Pancreas (tissue), 10 donors: ENCODE results near the gene RNF125. TPM values are rescaled to one million over a fixed set of nuclear protein-coding genes. Genes with fewer than 3 reads are reported as not detected.
A peak's percentile ranks its signal among the peaks of the same experiment; 100 is the strongest.

Source experiments
- ATAC-seq, 4 donors: fragments of 200-7000 bp; cut with Tn5 transposase; one replicate each; pipeline versions ENCODE4 v1.8.0 to v1.9.1; 2020; ENCODE audit warnings: mild to moderate bottlenecking in 4 of 4, moderate library complexity in 4 of 4
- DNase-seq, 6 donors: peaks; one replicate each; pipeline ENCODE4 v3.0.0-alpha.2; 2020
- FAIRE-seq: peaks from 2 replicates; lab custom pipeline; 2012; peaks lifted over from hg19 to GRCh38; lab: Jason Lieb, UNC
- H3K27ac ChIP-seq, 4 donors: fragments of 200-600 bp; sonication (generic); 1 replicate in 3 of 4; 2 replicates in 1 of 4; pipeline versions ENCODE4 v1.5.0 to v1.8.0; 2020
- H3K27me3 ChIP-seq, 4 donors: fragments of 200-600 bp; one replicate each; pipeline ENCODE4 v1.8.0; 2021
- H3K36me3 ChIP-seq, 3 donors: fragments of 200-600 bp; sonication (generic) in 1 of 3; one replicate each; pipeline versions ENCODE4 v1.5.0 to v1.8.0; 2020 to 2021
- H3K4me1 ChIP-seq, 3 donors: fragments of 200-600 bp; one replicate each; pipeline ENCODE4 v1.8.0; 2021
- H3K4me3 ChIP-seq, 4 donors: fragments of 200-600 bp; sonication (generic) in 2 of 4; one replicate each; pipeline versions ENCODE4 v1.5.0 to v1.8.0; 2020 to 2021
- H3K9me3 ChIP-seq, 4 donors: fragments of 200-600 bp; one replicate each; pipeline ENCODE4 v1.8.0; 2021
- CTCF ChIP-seq, 4 donors: fragments of 200-600 bp; sonication (generic) in 3 of 4; IDR thresholded peaks; one replicate each; pipeline versions ENCODE4 v1.5.0 to v1.8.0; 2021; ENCODE audit warnings: antibody characterized with exemption in 4 of 4
- WGBS, 2 donors: extraction: QIAGEN DNeasy Blood & Tissue Kit; methylation state at CpG; one replicate each; pipeline ENCODE4 v1.1.7; 2013; 5-methylcytosine and 5-hydroxymethylcytosine counted together
- intact Hi-C, 3 donors: fragments of 100-400 bp; cut with DNase I; formaldehyde crosslinking; loops; one replicate each; pipeline versions ENCODE4 v1.11.1 to v1.14.2; 2022
- polyA plus RNA-seq, 2 donors: library from polyadenylated mRNA; stranded (reverse); fragments of 200-250 nt; gene quantifications; one replicate each; pipeline ENCODE4 v1.2.3, GENCODE V29; 2013
- total RNA-seq, 6 donors: library from RNA; stranded (reverse); fragmentation: NEBNext Ultra II Directional in 4 of 6; extraction: Animal tissue kit (Norgen Biotek cat#: 25700) in 4 of 6; gene quantifications; one replicate each; pipeline versions ENCODE4 v1.2.1 to v1.2.4, GENCODE V29; 2021 to 2023
- donor health status: healthy with polysubstance abuse.
- donor health status: DM: no; HTN: no; CAD: no; lungs with moderate emphysema.
- donor health status: DM: no; HTN: no; CAD: no.
- donor health status: control.
- donor health status: control.
- donor health status: Bipolar disorder and iron deficiency.
- donor health status: DM: yes; HTN: yes; CAD: no.
- donor health status: DM: no; HTN: no; CAD: no.
- donor health status: DM: no; HTN: no; CAD: no.
- donor health status: DM: yes; HTN: yes; CAD: no.

The RNF125 gene
- total and polyA plus RNA-seq, 8 donors: 0.92 to 3.5 (median 2.1) TPM

DNA sequence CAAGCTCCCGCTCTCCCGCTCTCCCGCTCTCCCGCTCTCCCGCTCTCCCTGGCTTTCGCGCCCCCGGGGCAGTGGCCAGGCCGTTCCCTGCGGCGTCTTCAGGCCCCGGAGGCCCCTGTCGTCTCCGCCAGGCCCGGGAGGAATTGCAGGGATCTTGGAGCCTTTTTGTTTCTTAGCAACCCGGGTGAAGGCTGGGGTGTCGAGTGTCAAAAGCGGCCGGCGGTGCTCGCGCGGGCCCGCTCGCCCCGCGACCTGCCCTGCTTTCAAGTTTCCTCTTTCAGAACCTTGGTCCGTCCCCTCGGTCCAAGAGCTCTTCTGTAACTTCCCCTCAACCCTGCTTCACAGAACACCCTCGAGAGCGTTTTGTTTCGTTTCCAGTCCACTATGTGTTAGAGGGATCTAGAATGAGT is 74.5 kb downstream of the RNF125 start:
- ATAC-seq (peak; percentile 5 to 37 (median 16)), DNase-seq (peak in 5 of 6 donors; percentile 50 to 77 (median 53)), FAIRE-seq (no peak)
- Histone ChIP-seq H3K36me3 (no peaks in the 10 kb centered on the region), H3K4me1 (peaks cover 13 to 35% (median 17%) of the 10 kb centered on the region in 3 donors), H3K4me3 (peak overlapping the region; percentile 68 to 94 (median 80)), H3K27me3 (no peaks in the 10 kb centered on the region), H3K9me3 (no peaks in the 10 kb centered on the region), H3K27ac (peak overlapping the region; percentile 99 to 100 (median 100))
- intact Hi-C loops: no loop called here
- TF ChIP-seq CTCF (IDR thresholded peaks at IDR 0.05): no peak
- WGBS, 2 donors: 0% methylated on average over 32 of the region's 32 CpGs

GRCh38 chr18:32093523-32093922 is 74.9 kb downstream of the RNF125 start:
- peak overlapping the region; percentile 99 to 100 (median 100) for H3K27ac ChIP-seq
- DNase-seq (no peak), ATAC-seq (no peak), FAIRE-seq (no peak)
- no peaks in the 10 kb centered on the region for H3K9me3 ChIP-seq
- intact Hi-C loops: no loop called here
- TF ChIP-seq CTCF (IDR thresholded peaks at IDR 0.05): no peak
- peak overlapping the region; percentile 68 to 94 (median 80) for H3K4me3 ChIP-seq
- peaks cover 13 to 35% (median 17%) of the 10 kb centered on the region in 3 donors for H3K4me1 ChIP-seq
- no peaks in the 10 kb centered on the region for H3K27me3 ChIP-seq
- WGBS, 2 donors: 2 to 3% methylated on average over 7 of the region's 7 CpGs
- H3K36me3 ChIP-seq: no peaks in the 10 kb centered on the region

- Histone ChIP-seq H3K36me3 (no peaks in the 10 kb centered on the region), H3K9me3 (no peaks in the 10 kb centered on the region), H3K4me3 (no peak overlapping the region), H3K27me3 (no peaks in the 10 kb centered on the region), H3K4me1 (peaks cover 13 to 35% (median 17%) of the 10 kb centered on the region in 3 donors), H3K27ac (no peak overlapping the region)
- DNase-seq (no peak), FAIRE-seq (no peak), ATAC-seq (no peak)
- no peak for TF ChIP-seq CTCF (IDR thresholded peaks at IDR 0.05)
- 82% methylated on average over 7 of the region's 7 CpGs for WGBS, 2 donors
- intact Hi-C loops: no loop called here
Measured at GRCh38 chr18:32095192-32095899, 76.7 kb downstream of the RNF125 start.

DNA sequence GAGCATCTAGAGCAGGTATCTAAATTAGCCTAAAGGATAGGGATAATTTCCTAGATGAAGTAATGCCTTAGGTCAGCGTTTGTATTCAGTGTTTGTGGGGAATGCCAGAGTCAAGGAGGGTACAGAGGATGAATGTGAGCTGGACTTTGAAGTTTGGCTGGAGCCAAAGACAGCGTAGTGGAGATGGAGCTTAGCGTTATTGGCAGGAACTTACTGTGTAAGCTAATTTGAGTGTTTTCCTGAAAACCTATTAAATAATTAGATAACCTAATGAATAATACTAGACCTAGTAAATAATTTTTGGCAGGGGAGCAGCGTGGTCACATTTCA is 77.2 kb downstream of the RNF125 start:
- Histone ChIP-seq H3K27ac (no peak overlapping the region), H3K4me1 (peaks cover 11 to 33% (median 13%) of the 10 kb centered on the region in 3 donors), H3K4me3 (no peak overlapping the region), H3K27me3 (no peaks in the 10 kb centered on the region), H3K9me3 (no peaks in the 10 kb centered on the region), H3K36me3 (no peaks in the 10 kb centered on the region)
- TF ChIP-seq CTCF (IDR thresholded peaks at IDR 0.05): no peak
- 71 to 74% methylated on average over 4 of the region's 4 CpGs for WGBS, 2 donors
- intact Hi-C loops: no loop called here
- FAIRE-seq: no peak
- no peak for ATAC-seq
- DNase-seq: no peak

DNA sequence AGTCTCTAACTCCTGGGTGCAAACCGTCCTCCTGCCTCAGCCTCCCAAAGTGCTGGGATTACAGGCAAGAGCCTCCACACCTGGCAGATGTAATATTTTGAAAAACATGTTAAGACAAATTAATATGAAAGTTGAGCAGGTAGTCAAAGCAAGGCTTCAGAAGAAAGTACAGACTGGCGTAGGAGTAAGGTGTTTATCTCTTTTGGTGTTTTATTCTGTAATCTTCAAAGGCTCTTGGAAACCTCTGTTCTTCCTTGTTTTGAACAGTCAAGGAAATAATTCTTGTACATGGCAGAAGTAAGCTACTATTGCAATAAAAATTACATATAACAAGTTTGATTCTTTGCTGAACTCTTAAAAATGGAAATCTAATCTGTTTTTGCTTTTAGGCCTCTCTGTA is 78.3 kb downstream of the RNF125 start:
- Histone ChIP-seq H3K27me3 (no peaks in the 10 kb centered on the region), H3K4me3 (no peak overlapping the region), H3K4me1 (peaks cover 10 to 25% (median 10%) of the 10 kb centered on the region in 3 donors), H3K36me3 (no peaks in the 10 kb centered on the region), H3K9me3 (no peaks in the 10 kb centered on the region), H3K27ac (no peak overlapping the region)
- WGBS, 2 donors: 71 to 80% methylated on average over 2 of the region's 2 CpGs
- FAIRE-seq (no peak), DNase-seq (no peak), ATAC-seq (no peak)
- intact Hi-C loops: no loop called here
- TF ChIP-seq CTCF (IDR thresholded peaks at IDR 0.05): no peak
